Thoracic aorta (tissue), 2 donors: ENCODE data around the gene CENPT. TPM values are rescaled to one million over a fixed set of nuclear protein-coding genes. Genes with fewer than 3 reads are reported as not detected.

Experiments
- ATAC-seq: fragments of 150-250 bp; one replicate; pipeline ENCODE4 v1.8.0; 2017; ENCODE audit warnings: low read depth; ENCODE audit not compliant: insufficient number of reproducible peaks, low FRiP score
- DNase-seq: peaks from one replicate; pipeline ENCODE4 v3.0.0-alpha.2; 2020; ENCODE audit warnings: low spot score
- H3K27ac ChIP-seq, 2 donors: fragments of 200-600 bp; sonication (generic); 1 replicate in 1 of 2; 2 replicates in 1 of 2; pipeline ENCODE4 v1.5.1; 2016; ENCODE audit warnings: mild to moderate bottlenecking in 2 of 2, moderate library complexity in 2 of 2
- H3K27me3 ChIP-seq: fragments of 200-600 bp; sonication (generic); replicated peaks from 2 replicates; pipeline ENCODE4 v1.6.0; 2016; ENCODE audit warnings: mild to moderate bottlenecking; ENCODE audit not compliant: insufficient read depth
- H3K36me3 ChIP-seq: fragments of 200-600 bp; sonication (generic); one replicate; pipeline ENCODE4 v1.5.1; 2016
- H3K4me1 ChIP-seq, 2 donors: fragments of 200-600 bp; sonication (generic); 1 replicate in 1 of 2; 2 replicates in 1 of 2; pipeline versions ENCODE4 v1.5.1 to v1.6.0; 2016; ENCODE audit warnings: low read depth in 2 of 2, mild to moderate bottlenecking in 1 of 2; ENCODE audit not compliant: control insufficient read depth in 1 of 2
- H3K4me3 ChIP-seq: fragments of 200-600 bp; sonication (generic); 2 replicates; pipeline ENCODE4 v1.5.1; 2016; ENCODE audit warnings: mild to moderate bottlenecking
- H3K9me3 ChIP-seq: fragments of 200-600 bp; sonication (generic); 2 replicates; pipeline ENCODE4 v1.5.1; 2016
- CTCF ChIP-seq: fragments of 200-600 bp; sonication (generic); IDR thresholded peaks from one replicate; pipeline ENCODE4 v1.5.1; 2019; ENCODE audit warnings: antibody characterized with exemption
- total RNA-seq, 2 donors: library from RNA; depleted of rRNA; stranded (reverse); fragments of >200 nt; gene quantifications; one replicate each; pipeline versions ENCODE4 v1.1.0 to v1.2.3, GENCODE V29; 2016

CENPT gene
- total RNA-seq, 2 donors from 2014 or later = 59.6 to 70.9 TPM

- DNase-seq = no peak
- Histone ChIP-seq H3K9me3 (no peaks in the 10 kb centered on the region), H3K27me3 (no peaks in the 10 kb centered on the region), H3K4me3 (no peak overlapping the region), H3K27ac (no peak overlapping the region), H3K36me3 (no peaks in the 10 kb centered on the region), H3K4me1 (no peaks in the 10 kb centered on the region)
- TF ChIP-seq CTCF = no peak
- ATAC-seq = no peak
These were observed 57.4 kb downstream of the CENPT start for GRCh38 chr16:67790071-67790470.

GRCh38 chr16:67786491-67786890 lies 61.0 kb downstream of the CENPT start:
- ATAC-seq (no peak), DNase-seq (no peak)
- H3K36me3 ChIP-seq = no peaks in the 10 kb centered on the region
- no peaks in the 10 kb centered on the region for H3K27me3 ChIP-seq
- no peak overlapping the region for H3K27ac ChIP-seq
- no peaks in the 10 kb centered on the region for H3K4me1 ChIP-seq
- TF ChIP-seq CTCF = no peak
- H3K9me3 ChIP-seq = no peaks in the 10 kb centered on the region
- no peak overlapping the region for H3K4me3 ChIP-seq

GRCh38 chr16:67783353-67783725 lies 64.2 kb downstream of the CENPT start:
- no peaks in the 10 kb centered on the region for H3K9me3 ChIP-seq
- ATAC-seq (no peak), DNase-seq (no peak)
- H3K27ac ChIP-seq = no peak overlapping the region
- H3K4me3 ChIP-seq = no peak overlapping the region
- H3K27me3 ChIP-seq = no peaks in the 10 kb centered on the region
- peaks cover 0 to 11% of the 10 kb centered on the region in 2 donors for H3K4me1 ChIP-seq
- H3K36me3 ChIP-seq = no peaks in the 10 kb centered on the region
- no peak for TF ChIP-seq CTCF

- peaks cover 0 to 11% of the 10 kb centered on the region in 2 donors for H3K4me1 ChIP-seq
- ATAC-seq = no peak
- H3K36me3 ChIP-seq = no peaks in the 10 kb centered on the region
- no peak overlapping the region for H3K4me3 ChIP-seq
- no peaks in the 10 kb centered on the region for H3K27me3 ChIP-seq
- H3K9me3 ChIP-seq = no peaks in the 10 kb centered on the region
- no peak for DNase-seq
- TF ChIP-seq CTCF = no peak
- H3K27ac ChIP-seq = no peak overlapping the region
These were observed 64.7 kb downstream of the CENPT start for GRCh38 chr16:67782567-67783352.

GRCh38 chr16:67781565-67781921 lies 66.0 kb downstream of the CENPT start:
- H3K9me3 ChIP-seq = no peaks in the 10 kb centered on the region
- peaks cover 0 to 11% of the 10 kb centered on the region in 2 donors for H3K4me1 ChIP-seq
- DNase-seq (no peak), ATAC-seq (no peak)
- no peak overlapping the region for H3K27ac ChIP-seq
- TF ChIP-seq CTCF = no peak
- no peaks in the 10 kb centered on the region for H3K36me3 ChIP-seq
- no peaks in the 10 kb centered on the region for H3K27me3 ChIP-seq
- H3K4me3 ChIP-seq = no peak overlapping the region
